GM18498 (cell line): ENCODE measurements around the gene ABCB11.
"Not testable (repeated sequence)": the region's sequence is repeated elsewhere in the genome, so short reads cannot be mapped to it uniquely, and the experiment has no call there.

Experiments
- ATAC-seq: cut with Tn5 transposase; IDR thresholded peaks from one replicate; pipeline ENCODE4 v1.9.1; 2021; ENCODE audit warnings: mild to moderate bottlenecking, moderate library complexity; ENCODE audit not compliant: unreplicated experiment

Gene ABCB11

GRCh38 chr2:169046440-169047151, 15.5 kb upstream of the ABCB11 start:
- ATAC-seq, result no peak

GRCh38 chr2:169042856-169043255, 11.7 kb upstream of the ABCB11 start:
- no peak for ATAC-seq

GRCh38 chr2:169041594-169041993, 10.5 kb upstream of the ABCB11 start:
- ATAC-seq, result no peak

- ATAC-seq, result no peak
These were observed 8.6 kb upstream of the ABCB11 start for GRCh38 chr2:169039702-169040101.

GRCh38 chr2:169038338-169038757, 7.2 kb upstream of the ABCB11 start:
- peak; percentile 69 for ATAC-seq

- ATAC-seq, result peak; percentile 56
These were observed 5.8 kb upstream of the ABCB11 start for GRCh38 chr2:169036736-169037440.

GRCh38 chr2:169035887-169036286, 4.8 kb upstream of the ABCB11 start:
- no peak for ATAC-seq

GRCh38 chr2:169034984-169035544, 3.9 kb upstream of the ABCB11 start:
- no peak for ATAC-seq

GRCh38 chr2:169034256-169034655, 3.1 kb upstream of the ABCB11 start:
- ATAC-seq, result no peak

GRCh38 chr2:169029341-169029740, 1.8 kb downstream of the ABCB11 start:
- ATAC-seq, result no peak

- no peak for ATAC-seq
These were observed 3.9 kb downstream of the ABCB11 start for GRCh38 chr2:169027234-169027633.

GRCh38 chr2:169026056-169026455, 5.1 kb downstream of the ABCB11 start:
- no peak for ATAC-seq

- no peak for ATAC-seq
These were observed 8.0 kb downstream of the ABCB11 start for GRCh38 chr2:169023161-169023560.

GRCh38 chr2:169018390-169018789, 12.7 kb downstream of the ABCB11 start:
- ATAC-seq, result no peak

- ATAC-seq, result no peak
These were observed 15.2 kb downstream of the ABCB11 start for GRCh38 chr2:169015943-169016342.

- no peak for ATAC-seq
These were observed 16.3 kb downstream of the ABCB11 start for GRCh38 chr2:169014780-169015179.

GRCh38 chr2:169013628-169014026, 17.5 kb downstream of the ABCB11 start:
- no peak for ATAC-seq

- ATAC-seq, result no peak
These were observed 18.1 kb downstream of the ABCB11 start for GRCh38 chr2:169012812-169013627.

- ATAC-seq, result not testable (repeated sequence)
These were observed 18.8 kb downstream of the ABCB11 start for GRCh38 chr2:169012191-169012792.

- no peak for ATAC-seq
These were observed 19.4 kb downstream of the ABCB11 start for GRCh38 chr2:169011698-169012097.
